NOMO-1 treated with dmso at 0.1 percent for 144 hours (cell line): ENCODE measurements around the gene RPL27A.

Experiments
- DNase-seq: peaks from one replicate; lab custom pipeline; 2025; ENCODE audit not compliant: unreplicated experiment; lab: John Stamatoyannopoulos, UW

The RPL27A gene

DNA sequence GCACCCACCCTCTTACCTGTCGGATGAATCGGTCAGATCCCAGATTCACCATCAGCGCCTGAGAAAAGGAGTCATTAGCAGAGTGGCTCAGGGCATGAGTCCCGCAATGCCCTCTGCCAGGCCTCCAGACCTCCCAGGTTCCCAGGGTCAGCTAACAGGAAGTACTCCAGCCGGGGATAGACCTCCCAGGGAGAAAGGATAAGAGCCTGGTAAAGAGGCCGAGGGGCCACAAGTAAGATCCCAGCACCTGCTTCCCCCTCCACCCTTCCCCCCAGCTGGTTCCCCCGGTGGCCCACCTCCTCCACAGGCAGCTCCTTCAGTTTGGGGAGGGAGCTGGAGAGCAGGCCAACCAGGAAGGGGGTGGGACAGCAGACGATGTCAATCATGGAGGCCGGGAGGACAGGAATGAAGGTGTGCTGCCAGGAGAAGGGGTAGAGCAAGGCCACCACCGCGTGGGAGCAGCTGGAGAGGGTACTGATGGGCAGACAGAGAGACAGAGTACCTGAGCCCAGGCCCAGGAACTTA, 16.4 kb downstream of the RPL27A start:
- no peak for DNase-seq

DNA sequence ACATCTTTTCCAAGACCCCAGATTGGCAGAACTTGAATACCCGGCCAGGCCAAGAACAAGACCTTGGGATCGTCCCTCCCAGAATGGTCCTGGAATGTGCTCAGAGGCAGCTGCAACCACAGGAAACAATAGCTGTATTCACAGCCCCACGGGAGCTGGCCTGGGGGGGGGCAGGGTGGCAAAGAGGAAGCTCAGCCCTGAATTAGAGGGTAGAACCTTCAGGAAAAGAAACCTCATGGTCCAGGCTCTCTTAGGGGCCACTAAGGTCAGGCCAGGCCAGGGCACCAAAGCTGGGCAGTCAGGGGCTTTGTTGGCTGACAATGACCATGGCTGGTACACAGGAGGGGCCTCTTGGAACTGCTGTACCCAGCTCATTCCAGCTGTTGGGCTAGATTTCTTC, 17.3 kb downstream of the RPL27A start:
- DNase-seq = no peak

DNA sequence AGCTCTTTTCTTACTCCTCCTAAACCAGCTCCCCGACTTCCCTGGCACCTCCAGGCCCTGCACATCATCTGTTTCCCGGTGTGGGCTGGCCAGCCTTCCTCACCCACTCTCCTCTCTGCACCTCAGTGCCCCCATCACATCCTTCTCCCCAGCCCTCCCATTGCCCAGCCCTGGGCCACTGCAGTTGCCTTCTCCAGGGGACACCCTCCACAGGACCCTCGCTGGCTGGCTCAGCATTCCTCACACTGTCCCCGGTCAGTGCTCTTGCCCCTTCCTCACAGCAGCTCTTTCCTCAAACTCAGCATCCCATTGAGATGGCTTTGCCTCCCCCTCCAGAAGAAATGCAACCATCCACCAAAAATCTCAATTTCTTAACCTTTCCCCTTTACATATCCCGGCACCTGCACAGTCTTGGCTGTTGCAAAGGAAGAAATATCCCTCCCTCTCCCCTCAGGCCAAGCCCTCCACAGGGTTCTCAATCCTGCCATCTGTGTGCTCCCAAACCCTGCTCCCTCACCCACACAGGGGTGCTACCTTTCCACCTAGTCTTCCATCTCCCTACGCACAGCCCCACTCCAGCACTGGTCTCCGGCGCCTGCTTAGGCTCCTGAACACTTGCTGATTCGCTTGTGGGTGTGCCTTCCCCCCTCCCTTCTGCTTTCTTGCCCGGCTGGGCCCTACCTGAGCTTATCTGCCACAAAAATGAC, 19.5 kb downstream of the RPL27A start:
- no peak for DNase-seq

- no peak for DNase-seq
Measured at GRCh38 chr11:8702598-8702915, 20.0 kb downstream of the RPL27A start.

- DNase-seq = no peak
Measured at GRCh38 chr11:8704136-8704535, 21.5 kb downstream of the RPL27A start.

GRCh38 chr11:8705146-8705545, 22.6 kb downstream of the RPL27A start:
- peak; percentile 39 for DNase-seq

- no peak for DNase-seq
Measured at GRCh38 chr11:8706673-8707432, 24.3 kb downstream of the RPL27A start.

DNA sequence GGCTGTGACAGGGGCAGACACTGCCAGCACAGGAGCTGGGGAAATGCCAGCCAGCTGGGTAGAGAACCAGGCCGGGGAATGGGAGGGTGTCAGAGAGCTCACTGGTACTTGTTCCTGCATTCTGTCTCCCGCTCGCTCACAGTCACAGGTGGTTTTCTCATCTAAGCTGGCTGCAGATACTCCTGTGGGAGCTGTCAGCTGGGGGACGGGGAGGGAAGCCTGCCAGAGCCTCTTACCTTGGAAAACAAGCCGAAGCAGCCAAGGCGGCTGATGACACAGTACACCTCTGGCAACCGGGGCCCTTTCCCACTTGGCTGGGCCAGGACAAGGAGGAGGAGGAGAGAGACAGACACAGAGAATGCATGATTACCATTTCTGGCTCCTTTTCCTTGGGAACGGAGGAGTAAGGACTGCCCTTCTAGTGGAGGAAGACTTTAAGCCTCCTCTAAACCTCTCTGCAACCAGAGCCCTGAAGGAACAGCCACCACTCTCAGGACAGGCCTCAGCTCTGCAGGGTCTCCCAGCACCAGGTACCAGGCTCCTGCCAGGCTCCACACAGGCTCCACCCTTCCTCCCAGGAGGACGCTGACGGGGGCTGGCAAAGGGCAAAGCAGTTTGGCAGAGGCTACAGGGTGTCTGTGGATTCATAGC, 25.1 kb downstream of the RPL27A start:
- DNase-seq = no peak

- no peak for DNase-seq
Measured at GRCh38 chr11:8709002-8709672, 26.5 kb downstream of the RPL27A start.

- no peak for DNase-seq
Measured at GRCh38 chr11:8709777-8710176, 27.2 kb downstream of the RPL27A start.

- no peak for DNase-seq
Measured at GRCh38 chr11:8711895-8712442, 29.4 kb downstream of the RPL27A start.

DNA sequence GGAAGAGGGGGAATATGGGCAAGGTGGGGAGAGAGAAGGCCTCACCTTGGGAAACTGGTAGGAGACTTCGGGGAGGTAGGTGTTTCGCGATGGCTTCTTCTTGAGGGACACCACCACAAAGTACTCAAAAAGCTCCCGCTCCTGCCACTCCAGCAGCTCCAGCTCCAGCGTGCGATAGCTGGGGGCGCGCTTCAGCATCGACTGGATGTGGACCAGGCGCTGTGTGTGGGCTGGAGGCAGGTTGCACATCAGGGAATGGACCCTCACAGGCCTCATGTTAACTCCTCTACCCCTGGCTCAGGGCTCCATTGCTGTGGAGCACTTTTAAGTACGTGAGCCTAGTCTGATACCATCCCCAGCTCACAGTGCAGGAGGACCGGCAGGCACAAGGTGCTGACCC, 29.9 kb downstream of the RPL27A start:
- no peak for DNase-seq

GRCh38 chr11:8713760-8714454, 31.3 kb downstream of the RPL27A start:
- no peak for DNase-seq

DNA sequence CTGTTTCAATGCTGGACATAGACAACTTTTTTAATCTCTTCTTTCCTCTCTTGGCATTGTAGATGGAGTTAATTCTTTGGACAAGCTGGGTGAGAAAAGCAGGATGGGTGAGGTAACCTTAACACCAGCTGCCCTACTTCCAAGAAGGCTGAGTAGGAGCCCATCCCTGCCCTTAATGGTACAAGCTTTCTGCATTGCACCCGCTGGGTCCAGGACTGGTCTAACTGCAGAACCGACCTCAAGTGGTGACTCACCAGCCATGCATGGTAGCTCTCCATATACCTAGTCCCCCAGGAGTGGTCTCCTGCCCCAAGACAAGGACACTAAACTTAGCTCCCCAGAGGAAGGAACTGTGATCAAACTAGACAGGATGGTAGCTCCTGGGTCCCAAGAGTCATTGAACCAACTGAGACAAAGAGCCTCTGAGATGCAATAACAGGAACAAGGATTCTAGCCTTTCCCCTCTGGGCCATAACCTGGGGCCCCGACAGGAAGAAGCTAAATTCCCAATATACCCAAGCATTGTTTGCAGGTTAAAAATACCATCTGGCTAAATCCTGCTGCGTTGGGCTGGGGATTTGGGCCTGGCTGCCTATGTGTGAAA, 32.1 kb downstream of the RPL27A start:
- DNase-seq = no peak

DNA sequence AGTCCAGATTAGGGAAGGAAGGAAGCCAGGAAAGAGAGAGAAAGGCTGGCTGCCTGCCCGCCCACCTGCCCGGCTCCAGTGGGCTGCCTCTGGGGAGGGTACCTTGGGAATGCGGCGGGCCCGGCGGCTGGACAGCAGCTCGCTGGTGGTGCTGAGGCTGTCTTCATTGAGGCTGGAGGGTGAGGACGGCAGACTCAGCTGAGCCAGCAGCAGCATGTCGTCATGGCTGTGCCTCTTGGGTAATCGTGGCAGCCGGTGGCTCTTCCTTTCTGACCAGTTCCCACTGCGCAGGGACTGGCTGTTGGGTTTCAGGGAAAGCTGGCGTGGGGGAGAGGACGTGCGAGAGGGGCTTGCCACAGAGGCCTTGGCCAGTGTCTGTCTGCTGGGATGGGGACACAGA, 32.9 kb downstream of the RPL27A start:
- DNase-seq = no peak

GRCh38 chr11:8717544-8717875, 34.9 kb downstream of the RPL27A start:
- DNase-seq = no peak

- DNase-seq = peak; percentile 24
Measured at GRCh38 chr11:8717876-8718753, 35.5 kb downstream of the RPL27A start.

DNA sequence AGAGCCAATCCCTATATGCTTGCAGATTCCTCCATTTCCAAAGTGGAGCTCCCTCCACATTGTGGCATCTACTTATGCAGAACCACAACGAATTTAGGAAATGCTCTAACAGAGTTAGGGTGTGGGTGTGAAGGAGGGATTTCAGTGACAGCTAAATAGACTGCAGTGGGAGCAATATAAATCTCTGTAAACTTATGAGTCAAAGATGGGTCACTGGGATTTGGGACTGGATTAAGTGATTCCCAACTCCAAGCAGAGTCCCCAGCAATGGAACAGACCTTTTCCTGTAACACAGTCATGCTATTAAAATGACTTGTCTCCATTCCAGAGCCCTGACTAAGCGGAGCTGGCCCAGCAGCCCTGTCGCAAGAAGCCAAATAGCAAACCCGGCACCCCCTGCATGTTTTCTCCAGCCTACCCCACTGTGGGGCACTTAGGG, 36.6 kb downstream of the RPL27A start:
- no peak for DNase-seq

- no peak for DNase-seq
Measured at GRCh38 chr11:8719721-8720120, 37.1 kb downstream of the RPL27A start.
